Measurements from ENCODE around the gene DMBT1.

DMBT1 gene

GRCh38 chr10:122632576-122632975 is 72.0 kb downstream of the DMBT1 start:
- H3K79me1 ChIP-seq (ENCODE audit: low read depth, low read length), result no peaks in the 10 kb centered on the region
- H3K9ac ChIP-seq (ENCODE audit: low read depth, low read length, poor library complexity), result no peak overlapping the region
- no peak overlapping the region for H2AK5ac ChIP-seq (ENCODE audit: low read depth, low read length)
- no peaks in the 10 kb centered on the region for H3K36me3 ChIP-seq (replicated peaks in 1 of 2; ENCODE audit: control insufficient read depth in 2 of 2, insufficient read depth in 2 of 2, low read length in 2 of 2)
- H3K14ac ChIP-seq (ENCODE audit: low read length), result no peak overlapping the region
- H4K8ac ChIP-seq (ENCODE audit: low read depth, low read length), result no peak overlapping the region
- no peak overlapping the region for H4K91ac ChIP-seq (ENCODE audit: low read depth, low read length, poor library complexity)
- WGBS, 2 donors (ENCODE audit: extremely low coverage in 2 of 2, insufficient read length in 2 of 2, insufficient replicate concordance in 1 of 2), result no CpG with 5 or more reads among the region's 3 CpGs
- H3K4me3 ChIP-seq (ENCODE audit: low read length in 2 of 2), result no peak overlapping the region
- no peak overlapping the region for H3K4me2 ChIP-seq (ENCODE audit: insufficient read depth, low read length, poor library complexity, severe bottlenecking)
- H3K4ac ChIP-seq (ENCODE audit: low read length), result no peak overlapping the region
- H3K18ac ChIP-seq (ENCODE audit: low read length), result no peak overlapping the region
- no peak overlapping the region for H3K23ac ChIP-seq (ENCODE audit: low read depth, low read length, poor library complexity)
- H2BK15ac ChIP-seq (ENCODE audit: low read length), result no peak overlapping the region
- H3K4me1 ChIP-seq (ENCODE audit: control insufficient read depth in 2 of 2, insufficient read depth in 1 of 2, low read depth in 1 of 2, low read length in 2 of 2), result no peaks in the 10 kb centered on the region
- no peak overlapping the region for H2BK12ac ChIP-seq (ENCODE audit: low read length)
- no peak overlapping the region for H2BK5ac ChIP-seq (ENCODE audit: low read length)
- H2BK120ac ChIP-seq (ENCODE audit: low read depth, low read length), result no peak overlapping the region
- H3K27me3 ChIP-seq (ENCODE audit: control insufficient read depth in 3 of 3, insufficient read depth in 3 of 3, low read depth in 1 of 3, low read length in 3 of 3), result no peaks in the 10 kb centered on the region
- no peak overlapping the region for H2AFZ ChIP-seq (ENCODE audit: low read length)
- no peak for DNase-seq (ENCODE audit: low spot score)
- no peak overlapping the region for H3K27ac ChIP-seq (replicated peaks; ENCODE audit: low read length)
- H3K9me3 ChIP-seq (replicated peaks in 1 of 2; ENCODE audit: control insufficient read depth in 2 of 2, insufficient read depth in 1 of 2, low read depth in 1 of 2, low read length in 2 of 2), result no peaks in the 10 kb centered on the region

DNA sequence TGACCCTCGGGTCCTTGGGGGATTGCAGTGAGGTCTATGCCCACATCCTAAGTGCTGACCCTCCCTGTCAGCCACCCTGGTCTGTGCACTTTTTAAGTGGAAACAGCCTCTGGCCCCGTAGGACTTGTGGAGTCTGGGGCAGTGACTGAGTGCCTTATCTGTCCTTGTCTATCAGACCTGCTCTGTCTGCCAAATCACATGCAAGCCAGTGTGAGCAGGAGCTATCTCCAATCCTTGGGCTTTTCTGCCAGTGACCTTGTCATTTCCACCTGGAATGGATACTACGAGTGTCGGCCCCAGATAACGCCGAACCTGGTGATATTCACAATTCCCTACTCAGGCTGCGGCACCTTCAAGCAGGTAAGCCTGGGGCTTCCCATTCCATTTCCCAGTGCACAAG is 76.4 kb downstream of the DMBT1 start:
- Histone ChIP-seq H3K9me3 (replicated peaks in 1 of 2; ENCODE audit: control insufficient read depth in 2 of 2, insufficient read depth in 1 of 2, low read depth in 1 of 2, low read length in 2 of 2) (no peaks in the 10 kb centered on the region), H3K27ac (replicated peaks; ENCODE audit: low read length) (no peak overlapping the region), H3K4me2 (ENCODE audit: insufficient read depth, low read length, poor library complexity, severe bottlenecking) (no peak overlapping the region), H4K91ac (ENCODE audit: low read depth, low read length, poor library complexity) (no peak overlapping the region), H2BK12ac (ENCODE audit: low read length) (no peak overlapping the region), H3K4ac (ENCODE audit: low read length) (no peak overlapping the region), H3K27me3 (ENCODE audit: control insufficient read depth in 3 of 3, insufficient read depth in 3 of 3, low read depth in 1 of 3, low read length in 3 of 3) (peaks cover 0 to 3% (median 0%) of the 10 kb centered on the region in 3 experiments), H2AK5ac (ENCODE audit: low read depth, low read length) (no peak overlapping the region), H3K9ac (ENCODE audit: low read depth, low read length, poor library complexity) (no peak overlapping the region), H4K8ac (ENCODE audit: low read depth, low read length) (no peak overlapping the region), H2BK15ac (ENCODE audit: low read length) (no peak overlapping the region), H2BK120ac (ENCODE audit: low read depth, low read length) (no peak overlapping the region), H2BK5ac (ENCODE audit: low read length) (no peak overlapping the region), H3K79me1 (ENCODE audit: low read depth, low read length) (no peaks in the 10 kb centered on the region), H3K14ac (ENCODE audit: low read length) (no peak overlapping the region), H3K4me3 (ENCODE audit: low read length in 2 of 2) (no peak overlapping the region), H3K4me1 (ENCODE audit: control insufficient read depth in 2 of 2, insufficient read depth in 1 of 2, low read depth in 1 of 2, low read length in 2 of 2) (no peaks in the 10 kb centered on the region), H2AFZ (ENCODE audit: low read length) (no peak overlapping the region), H3K36me3 (replicated peaks in 1 of 2; ENCODE audit: control insufficient read depth in 2 of 2, insufficient read depth in 2 of 2, low read length in 2 of 2) (no peaks in the 10 kb centered on the region), H3K23ac (ENCODE audit: low read depth, low read length, poor library complexity) (no peak overlapping the region), H3K18ac (ENCODE audit: low read length) (no peak overlapping the region)
- DNase-seq (ENCODE audit: low spot score), result no peak
- WGBS, 2 donors (ENCODE audit: extremely low coverage in 2 of 2, insufficient read length in 2 of 2, insufficient replicate concordance in 1 of 2), result no CpG with 5 or more reads among the region's 7 CpGs

GRCh38 chr10:122637376-122637775 is 76.8 kb downstream of the DMBT1 start:
- Histone ChIP-seq H3K4me1 (ENCODE audit: control insufficient read depth in 2 of 2, insufficient read depth in 1 of 2, low read depth in 1 of 2, low read length in 2 of 2) (no peaks in the 10 kb centered on the region), H3K27ac (replicated peaks; ENCODE audit: low read length) (no peak overlapping the region), H3K36me3 (replicated peaks in 1 of 2; ENCODE audit: control insufficient read depth in 2 of 2, insufficient read depth in 2 of 2, low read length in 2 of 2) (no peaks in the 10 kb centered on the region), H3K4ac (ENCODE audit: low read length) (no peak overlapping the region), H3K18ac (ENCODE audit: low read length) (no peak overlapping the region), H4K91ac (ENCODE audit: low read depth, low read length, poor library complexity) (no peak overlapping the region), H3K79me1 (ENCODE audit: low read depth, low read length) (no peaks in the 10 kb centered on the region), H2AFZ (ENCODE audit: low read length) (no peak overlapping the region), H3K23ac (ENCODE audit: low read depth, low read length, poor library complexity) (no peak overlapping the region), H3K4me2 (ENCODE audit: insufficient read depth, low read length, poor library complexity, severe bottlenecking) (no peak overlapping the region), H2AK5ac (ENCODE audit: low read depth, low read length) (no peak overlapping the region), H2BK12ac (ENCODE audit: low read length) (no peak overlapping the region), H4K8ac (ENCODE audit: low read depth, low read length) (no peak overlapping the region), H3K14ac (ENCODE audit: low read length) (peak overlapping the region; percentile 1), H2BK5ac (ENCODE audit: low read length) (no peak overlapping the region), H3K27me3 (ENCODE audit: control insufficient read depth in 3 of 3, insufficient read depth in 3 of 3, low read depth in 1 of 3, low read length in 3 of 3) (peaks cover 0 to 3% (median 0%) of the 10 kb centered on the region in 3 experiments), H3K4me3 (ENCODE audit: low read length in 2 of 2) (no peak overlapping the region), H3K9me3 (replicated peaks in 1 of 2; ENCODE audit: control insufficient read depth in 2 of 2, insufficient read depth in 1 of 2, low read depth in 1 of 2, low read length in 2 of 2) (no peaks in the 10 kb centered on the region), H2BK15ac (ENCODE audit: low read length) (no peak overlapping the region), H2BK120ac (ENCODE audit: low read depth, low read length) (no peak overlapping the region), H3K9ac (ENCODE audit: low read depth, low read length, poor library complexity) (no peak overlapping the region)
- WGBS, 2 donors (ENCODE audit: extremely low coverage in 2 of 2, insufficient read length in 2 of 2, insufficient replicate concordance in 1 of 2), result no CpG with 5 or more reads among the region's 2 CpGs
- DNase-seq (ENCODE audit: low spot score), result no peak

DNA sequence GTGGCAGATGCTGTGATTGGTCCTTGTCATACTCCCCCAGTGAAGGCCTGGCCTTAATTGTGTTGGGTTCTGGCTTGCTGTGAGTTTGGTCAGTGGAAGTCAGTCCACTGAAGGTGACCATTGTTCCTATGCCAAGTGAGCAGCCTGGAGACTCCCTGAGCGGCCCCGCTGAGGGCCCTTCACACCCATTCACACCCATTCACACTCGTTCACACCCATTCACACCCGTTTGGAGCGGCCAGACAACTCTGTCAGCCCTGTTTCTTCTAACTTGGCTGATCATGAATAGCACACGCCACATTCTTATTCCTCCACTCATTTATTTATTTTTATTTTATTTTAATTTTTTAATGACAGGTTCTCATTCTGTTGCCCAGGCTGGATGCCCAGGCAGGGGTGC is 77.6 kb downstream of the DMBT1 start:
- Histone ChIP-seq H2AK5ac (ENCODE audit: low read depth, low read length) (no peak overlapping the region), H2AFZ (ENCODE audit: low read length) (no peak overlapping the region), H3K4me3 (ENCODE audit: low read length in 2 of 2) (no peak overlapping the region), H3K9ac (ENCODE audit: low read depth, low read length, poor library complexity) (no peak overlapping the region), H3K27me3 (ENCODE audit: control insufficient read depth in 3 of 3, insufficient read depth in 3 of 3, low read depth in 1 of 3, low read length in 3 of 3) (peaks cover 0 to 3% (median 0%) of the 10 kb centered on the region in 3 experiments), H4K91ac (ENCODE audit: low read depth, low read length, poor library complexity) (no peak overlapping the region), H3K18ac (ENCODE audit: low read length) (no peak overlapping the region), H2BK15ac (ENCODE audit: low read length) (no peak overlapping the region), H4K8ac (ENCODE audit: low read depth, low read length) (no peak overlapping the region), H3K4me1 (ENCODE audit: control insufficient read depth in 2 of 2, insufficient read depth in 1 of 2, low read depth in 1 of 2, low read length in 2 of 2) (no peaks in the 10 kb centered on the region), H3K14ac (ENCODE audit: low read length) (no peak overlapping the region), H3K4me2 (ENCODE audit: insufficient read depth, low read length, poor library complexity, severe bottlenecking) (no peak overlapping the region), H3K79me1 (ENCODE audit: low read depth, low read length) (no peaks in the 10 kb centered on the region), H3K23ac (ENCODE audit: low read depth, low read length, poor library complexity) (no peak overlapping the region), H3K27ac (replicated peaks; ENCODE audit: low read length) (no peak overlapping the region), H2BK5ac (ENCODE audit: low read length) (no peak overlapping the region), H3K9me3 (replicated peaks in 1 of 2; ENCODE audit: control insufficient read depth in 2 of 2, insufficient read depth in 1 of 2, low read depth in 1 of 2, low read length in 2 of 2) (no peaks in the 10 kb centered on the region), H3K36me3 (replicated peaks in 1 of 2; ENCODE audit: control insufficient read depth in 2 of 2, insufficient read depth in 2 of 2, low read length in 2 of 2) (no peaks in the 10 kb centered on the region), H2BK12ac (ENCODE audit: low read length) (no peak overlapping the region), H2BK120ac (ENCODE audit: low read depth, low read length) (no peak overlapping the region), H3K4ac (ENCODE audit: low read length) (no peak overlapping the region)
- WGBS, 2 donors (ENCODE audit: extremely low coverage in 2 of 2, insufficient read length in 2 of 2, insufficient replicate concordance in 1 of 2), result 100% methylated on average over 1 of the region's 6 CpGs; no CpG with 5 or more reads in 1 of the 2 donors
- no peak for DNase-seq (ENCODE audit: low spot score)
